Activated naive CD8-positive, alpha-beta T cell treated with anti-CD3 and anti-CD28 coated beads, Interleukin-2, amount 50 U/mL, for 16 hours (primary cell): Measurements from ENCODE around the gene DUSP11.
"Not testable (repeated sequence)": the region's sequence is repeated elsewhere in the genome, so short reads cannot be mapped to it uniquely, and the experiment has no call there.

ENCODE experiments used
- DNase-seq: peaks from one replicate; pipeline ENCODE4 v3.0.0-alpha.2; 2020; ENCODE audit warnings: low read depth, low spot score

DUSP11 gene

GRCh38 chr2:73772819-73773218 is 7.1 kb downstream of the DUSP11 start:
- DNase-seq, result no peak

GRCh38 chr2:73770725-73771124 is 9.2 kb downstream of the DUSP11 start:
- DNase-seq, result no peak

- no peak for DNase-seq
Observed at GRCh38 chr2:73766994-73767393, 12.9 kb downstream of the DUSP11 start.

GRCh38 chr2:73766349-73766748 is 13.6 kb downstream of the DUSP11 start:
- DNase-seq, result no peak

- no peak for DNase-seq
Observed at GRCh38 chr2:73764945-73765344, 15.0 kb downstream of the DUSP11 start.

GRCh38 chr2:73762571-73762970 is 17.3 kb downstream of the DUSP11 start:
- no peak for DNase-seq

- DNase-seq, result no peak
Observed at GRCh38 chr2:73759904-73760303, 20.0 kb downstream of the DUSP11 start.

- no peak for DNase-seq
Observed at GRCh38 chr2:73759285-73759764, 20.6 kb downstream of the DUSP11 start.

- not testable (repeated sequence) for DNase-seq
Observed at GRCh38 chr2:73754332-73754731, 25.6 kb downstream of the DUSP11 start.

GRCh38 chr2:73749314-73749713 is 30.6 kb downstream of the DUSP11 start:
- no peak for DNase-seq

GRCh38 chr2:73746877-73747208 is 33.1 kb downstream of the DUSP11 start:
- DNase-seq, result no peak

GRCh38 chr2:73746015-73746876 is 33.7 kb downstream of the DUSP11 start:
- DNase-seq, result no peak

GRCh38 chr2:73740767-73741166 is 39.1 kb downstream of the DUSP11 start:
- DNase-seq, result no peak

- DNase-seq, result no peak
Observed at GRCh38 chr2:73739101-73739500, 40.8 kb downstream of the DUSP11 start.

GRCh38 chr2:73736855-73737779 is 42.8 kb downstream of the DUSP11 start, which contains the start of gene TPRKB:
Gene TPRKB, minus strand, starts transcription at chr2:73737345. Its CDS starts 2,776 bp downstream, at chr2:73734569.
- peak; percentile 90 for DNase-seq

- DNase-seq, result no peak
Observed at GRCh38 chr2:73736378-73736777, 43.5 kb downstream of the DUSP11 start.

- no peak for DNase-seq
Observed at GRCh38 chr2:73730810-73731209, 49.1 kb downstream of the DUSP11 start.

GRCh38 chr2:73728711-73729110 is 51.2 kb downstream of the DUSP11 start:
- DNase-seq, result no peak

- DNase-seq, result no peak
Observed at GRCh38 chr2:73728043-73728442, 51.9 kb downstream of the DUSP11 start.

GRCh38 chr2:73726657-73727056 is 53.2 kb downstream of the DUSP11 start:
- not testable (repeated sequence) for DNase-seq

- no peak for DNase-seq
Observed at GRCh38 chr2:73718851-73719621, 60.9 kb downstream of the DUSP11 start.

- DNase-seq, result no peak
Observed at GRCh38 chr2:73718421-73718820, 61.5 kb downstream of the DUSP11 start.
